Activated CD4-positive, alpha-beta T cell treated with anti-CD3 and anti-CD28 coated beads, Interleukin-2, amount 50 U/mL, for 24 hours (primary cell): Measurements from ENCODE around the gene URB2.
"Not testable (repeated sequence)": the region's sequence is repeated elsewhere in the genome, so short reads cannot be mapped to it uniquely, and the experiment has no call there.

Experiments
- DNase-seq, 2 donors: peaks; one replicate each; pipeline ENCODE4 v3.0.0-alpha.2; 2020; ENCODE audit warnings: low read depth in 1 of 2, low spot score in 1 of 2

The URB2 gene

GRCh38 chr1:229613938-229614337 is 12.1 kb upstream of the URB2 start:
- DNase-seq: no peak

GRCh38 chr1:229614701-229615100 is 11.3 kb upstream of the URB2 start:
- DNase-seq: no peak

GRCh38 chr1:229617351-229618100 is 8.5 kb upstream of the URB2 start:
- DNase-seq: no peak

GRCh38 chr1:229619002-229619401 is 7.0 kb upstream of the URB2 start:
- DNase-seq: no peak

GRCh38 chr1:229619614-229620013 is 6.4 kb upstream of the URB2 start:
- no peak for DNase-seq

- no peak for DNase-seq
These were observed 5.2 kb upstream of the URB2 start for GRCh38 chr1:229620876-229621275.

- DNase-seq: no peak
These were observed 4.4 kb upstream of the URB2 start for GRCh38 chr1:229621663-229622062.

GRCh38 chr1:229622641-229623120 is 3.4 kb upstream of the URB2 start:
- not testable (repeated sequence) for DNase-seq

- no peak for DNase-seq
These were observed 2.8 kb upstream of the URB2 start for GRCh38 chr1:229623225-229623624.

- DNase-seq: no peak
These were observed 2.2 kb upstream of the URB2 start for GRCh38 chr1:229623838-229624237.

- no peak for DNase-seq
These were observed 1.5 kb upstream of the URB2 start for GRCh38 chr1:229624521-229625070.

GRCh38 chr1:229625071-229625914 is 754 bp upstream of the URB2 start:
- DNase-seq: peak; percentile 28 to 40

GRCh38 chr1:229627003-229627402 is 956 bp downstream of the URB2 start:
- DNase-seq: no peak

- no peak for DNase-seq
These were observed 3.2 kb downstream of the URB2 start for GRCh38 chr1:229629261-229629660.

GRCh38 chr1:229631148-229631547 is 5.1 kb downstream of the URB2 start:
- DNase-seq: no peak

GRCh38 chr1:229631966-229632365 is 5.9 kb downstream of the URB2 start:
- no peak for DNase-seq

GRCh38 chr1:229636042-229636441 is 10.0 kb downstream of the URB2 start:
- no peak for DNase-seq

GRCh38 chr1:229637746-229638145 is 11.7 kb downstream of the URB2 start:
- no peak for DNase-seq

GRCh38 chr1:229640455-229640854 is 14.4 kb downstream of the URB2 start:
- no peak for DNase-seq

GRCh38 chr1:229641306-229641705 is 15.3 kb downstream of the URB2 start:
- DNase-seq: no peak

- DNase-seq: no peak
These were observed 16.3 kb downstream of the URB2 start for GRCh38 chr1:229642376-229642775.

GRCh38 chr1:229642970-229643369 is 16.9 kb downstream of the URB2 start:
- DNase-seq: no peak
